Brain microvascular endothelial cell (primary cell): Measurements from ENCODE around the gene TUBA1B.
"Not testable (repeated sequence)": the region's sequence is repeated elsewhere in the genome, so short reads cannot be mapped to it uniquely, and the experiment has no call there.

ENCODE experiments used
- DNase-seq: peaks from one replicate; pipeline ENCODE4 v3.0.0-alpha.2; 2020
- H3K27ac ChIP-seq: fragments of 250-450 bp; sonication (Bioruptor Pico); 2 replicates; pipeline ENCODE4 v1.5.1; 2020; ENCODE audit warnings: mild to moderate bottlenecking, moderate library complexity
- H3K27me3 ChIP-seq: fragments of 250-450 bp; sonication (Bioruptor Pico); replicated peaks from 2 replicates; pipeline ENCODE4 v1.5.1; 2020; ENCODE audit warnings: mild to moderate bottlenecking
- H3K36me3 ChIP-seq: fragments of 250-450 bp; sonication (Bioruptor Pico); replicated peaks from 2 replicates; pipeline ENCODE4 v1.5.1; 2020; ENCODE audit warnings: mild to moderate bottlenecking
- H3K4me3 ChIP-seq: 2 replicates; pipeline ENCODE4 v1.5.1; 2011; ENCODE audit warnings: low read depth, mild to moderate bottlenecking, control low read depth, low read length, moderate library complexity
- in situ Hi-C: cut with HindIII; loops from 2 replicates; pipeline ENCODE4 v1.10.0; 2017; ENCODE audit warnings: low sequenced_read_pairs, low pct_ligation_motif_present
- TF ChIP-seq, protein P1 (sequence below): IDR thresholded peaks from 2 replicates; pipeline ENCODE4 v1.5.1; 2011; ENCODE audit warnings: low read depth, mild to moderate bottlenecking, moderate library complexity, low read length, control low read depth, inconsistent platforms; ENCODE audit errors: missing control alignments

TUBA1B gene

DNA sequence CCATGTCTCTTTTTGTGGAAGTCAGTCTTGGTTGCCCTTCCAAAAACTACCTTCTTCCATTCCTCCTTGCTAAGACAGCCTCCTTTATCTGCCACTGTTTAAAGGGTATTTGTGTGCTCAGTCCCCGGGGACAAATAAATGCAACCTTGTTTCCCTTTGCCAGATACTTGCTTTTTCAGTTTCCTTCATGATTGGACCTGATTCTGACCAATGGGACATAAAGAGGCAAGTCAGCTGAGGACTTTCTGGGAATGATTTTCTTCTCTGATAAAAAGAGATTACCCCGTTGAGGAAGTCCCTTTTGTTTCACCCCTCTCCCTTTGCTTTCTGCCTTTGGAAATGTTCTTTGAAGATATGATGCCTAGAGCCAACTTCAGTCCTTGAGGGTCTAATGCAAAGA is 7.4 kb upstream of the TUBA1B start:
- no peak overlapping the region for H3K27ac ChIP-seq
- no peaks in the 10 kb centered on the region for H3K36me3 ChIP-seq
- TF ChIP-seq, protein P1, sequence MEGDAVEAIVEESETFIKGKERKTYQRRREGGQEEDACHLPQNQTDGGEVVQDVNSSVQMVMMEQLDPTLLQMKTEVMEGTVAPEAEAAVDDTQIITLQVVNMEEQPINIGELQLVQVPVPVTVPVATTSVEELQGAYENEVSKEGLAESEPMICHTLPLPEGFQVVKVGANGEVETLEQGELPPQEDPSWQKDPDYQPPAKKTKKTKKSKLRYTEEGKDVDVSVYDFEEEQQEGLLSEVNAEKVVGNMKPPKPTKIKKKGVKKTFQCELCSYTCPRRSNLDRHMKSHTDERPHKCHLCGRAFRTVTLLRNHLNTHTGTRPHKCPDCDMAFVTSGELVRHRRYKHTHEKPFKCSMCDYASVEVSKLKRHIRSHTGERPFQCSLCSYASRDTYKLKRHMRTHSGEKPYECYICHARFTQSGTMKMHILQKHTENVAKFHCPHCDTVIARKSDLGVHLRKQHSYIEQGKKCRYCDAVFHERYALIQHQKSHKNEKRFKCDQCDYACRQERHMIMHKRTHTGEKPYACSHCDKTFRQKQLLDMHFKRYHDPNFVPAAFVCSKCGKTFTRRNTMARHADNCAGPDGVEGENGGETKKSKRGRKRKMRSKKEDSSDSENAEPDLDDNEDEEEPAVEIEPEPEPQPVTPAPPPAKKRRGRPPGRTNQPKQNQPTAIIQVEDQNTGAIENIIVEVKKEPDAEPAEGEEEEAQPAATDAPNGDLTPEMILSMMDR = no peak
- no peak overlapping the region for H3K4me3 ChIP-seq
- H3K27me3 ChIP-seq = no peaks in the 10 kb centered on the region
- in situ Hi-C loops = no loop called here
- no peak for DNase-seq

DNA sequence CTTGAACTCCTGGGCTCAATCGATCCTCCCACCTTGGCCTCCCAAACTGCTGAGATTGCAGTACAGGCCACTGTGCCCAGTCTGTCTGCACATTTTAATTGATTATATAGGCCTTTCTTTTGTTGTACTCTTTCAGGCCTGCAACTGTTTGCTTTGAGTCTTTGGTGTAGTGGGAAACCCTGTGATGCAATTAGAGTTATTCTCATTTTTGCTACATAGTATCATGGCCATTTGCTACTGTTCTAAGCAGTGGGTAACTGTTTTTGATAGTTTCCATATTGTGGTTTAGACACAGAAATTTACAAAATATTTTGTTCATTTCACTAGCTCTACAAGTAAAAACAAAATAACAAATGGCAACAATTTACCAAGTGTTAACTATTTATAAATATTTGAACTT is 6.3 kb upstream of the TUBA1B start:
- no peaks in the 10 kb centered on the region for H3K27me3 ChIP-seq
- no peak overlapping the region for H3K27ac ChIP-seq
- H3K4me3 ChIP-seq = no peak overlapping the region
- in situ Hi-C loops = no loop called here
- TF ChIP-seq, protein P1 = no peak
- no peaks in the 10 kb centered on the region for H3K36me3 ChIP-seq
- no peak for DNase-seq

DNA sequence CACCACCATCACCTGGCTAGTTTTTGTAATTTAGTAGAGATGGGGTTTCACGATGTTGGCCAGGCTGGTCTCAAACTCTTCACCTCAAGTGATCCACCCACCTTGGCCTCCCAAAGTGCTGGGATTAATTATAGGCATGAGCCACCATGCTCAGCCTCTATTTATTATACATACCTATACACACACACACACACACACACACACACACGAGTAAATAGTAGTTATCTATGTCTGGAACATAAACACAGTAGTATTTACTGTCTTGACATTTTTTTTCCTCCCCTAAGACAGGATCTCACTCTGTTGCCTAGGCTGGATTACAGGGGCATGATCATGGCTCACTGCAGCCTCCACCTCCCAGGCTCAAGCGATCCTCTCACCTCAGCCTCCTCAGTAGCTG is 5.8 kb upstream of the TUBA1B start:
- in situ Hi-C loops, H3K27ac ChIP-seq, DNase-seq, H3K27me3 ChIP-seq, H3K36me3 ChIP-seq, H3K4me3 ChIP-seq: not testable (repeated sequence)

DNA sequence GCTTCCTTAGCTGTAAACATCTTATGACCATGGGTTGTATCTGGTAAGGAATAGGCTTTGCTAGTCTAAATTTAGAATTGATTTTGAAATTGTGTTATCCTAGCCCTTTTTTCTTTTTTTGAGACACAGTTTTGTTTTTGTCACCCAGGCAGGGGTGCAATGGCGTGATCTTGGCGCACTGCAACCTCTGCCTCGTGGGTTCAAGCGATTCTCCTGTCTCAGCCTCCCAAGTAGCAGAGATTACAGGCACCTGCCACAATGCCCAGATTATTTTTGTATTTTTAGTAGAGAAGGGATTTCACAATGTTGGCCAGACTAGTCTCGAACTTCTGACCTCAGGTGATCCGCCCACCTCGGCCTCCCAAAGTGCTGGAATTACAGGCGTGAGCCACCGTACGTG is 2.4 kb upstream of the TUBA1B start:
- H3K36me3 ChIP-seq = peaks cover 22% of the 10 kb centered on the region
- no peak overlapping the region for H3K27ac ChIP-seq
- H3K4me3 ChIP-seq = no peak overlapping the region
- TF ChIP-seq, protein P1 = no peak
- in situ Hi-C loops = no loop called here
- DNase-seq = no peak
- no peaks in the 10 kb centered on the region for H3K27me3 ChIP-seq

DNA sequence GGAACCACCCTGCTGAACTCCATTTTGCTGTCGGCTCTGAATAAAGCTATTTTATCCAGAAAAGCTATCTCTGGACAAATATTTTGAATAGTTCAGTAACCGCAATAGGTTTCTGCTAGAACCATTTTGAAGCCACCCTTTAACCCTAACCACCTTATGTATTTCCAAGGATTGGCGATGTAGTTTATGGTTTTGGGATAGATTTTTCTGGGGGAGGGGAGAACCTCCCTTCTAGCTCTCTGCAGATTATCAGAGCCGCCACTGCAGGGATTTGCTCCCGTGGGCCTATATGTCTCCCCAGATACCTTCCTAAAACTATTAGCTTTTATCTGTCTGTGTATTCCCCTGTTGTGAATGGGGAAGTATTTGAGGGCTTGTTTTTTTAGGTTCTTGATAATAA is 1.8 kb upstream of the TUBA1B start:
- TF ChIP-seq, protein P1 = no peak
- in situ Hi-C loops = no loop called here
- DNase-seq = no peak
- Histone ChIP-seq H3K36me3 (peaks cover 24% of the 10 kb centered on the region), H3K27me3 (no peaks in the 10 kb centered on the region), H3K27ac (no peak overlapping the region), H3K4me3 (peak overlapping the region; percentile 18)

DNA sequence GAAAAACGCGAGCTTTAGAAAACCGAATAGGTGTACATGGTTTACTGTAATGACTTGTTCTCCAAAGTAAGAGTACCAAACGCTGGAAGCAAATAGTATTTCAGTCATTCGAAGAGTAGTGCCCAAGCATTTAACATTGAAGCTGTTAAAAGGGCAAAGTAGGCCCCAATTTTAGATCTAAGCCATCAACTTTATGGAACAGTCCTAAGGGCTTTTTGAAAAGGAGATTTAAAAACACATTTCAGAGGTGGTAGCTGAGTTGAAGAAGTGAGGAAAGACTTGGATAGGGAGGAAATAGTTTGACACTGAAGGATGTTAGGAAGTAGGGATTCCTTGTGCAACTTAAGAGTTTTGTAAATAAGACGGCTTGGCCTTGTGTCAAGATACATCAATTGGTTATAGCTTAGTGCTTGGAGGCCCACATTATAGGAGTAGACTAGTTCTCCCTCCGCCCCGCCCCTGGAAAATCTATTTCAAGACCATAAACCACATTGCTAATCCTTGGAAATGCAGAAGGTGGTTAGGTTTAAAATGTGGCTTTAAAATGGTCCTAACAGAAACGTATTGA is 783 bp upstream of the TUBA1B start:
- peak overlapping the region; percentile 1 for H3K27ac ChIP-seq
- peak overlapping the region; percentile 53 for H3K4me3 ChIP-seq
- TF ChIP-seq, protein P1 = no peak
- H3K36me3 ChIP-seq = peaks cover 34% of the 10 kb centered on the region
- DNase-seq = no peak
- no peaks in the 10 kb centered on the region for H3K27me3 ChIP-seq
- in situ Hi-C loops = no loop called here
